HCT116 (cell line): ENCODE results near the gene KRT77.

Experiments
- CEBPB ChIP-seq: IDR thresholded peaks from 2 replicates; pipeline ENCODE4 v1.6.1; 2012; ENCODE audit warnings: low read depth
- CTCF ChIP-seq, 3 experiments: fragments of 200-600 bp in 1 of 3; sonication (generic) in 1 of 3; IDR thresholded peaks in 2 of 3; conservative IDR thresholded peaks in 1 of 3; 2 replicates each; pipeline ENCODE4 v1.5.1; 2012 to 2017; ENCODE audit warnings: low read depth in 2 of 3, low read length in 2 of 3, antibody characterized with exemption in 1 of 3, borderline replicate concordance in 1 of 3, control low read depth in 1 of 3, mild to moderate bottlenecking in 1 of 3, mixed read lengths in 1 of 3, mixed run types in 1 of 3, moderate library complexity in 1 of 3; ENCODE audit not compliant: insufficient read depth in 1 of 3
- EGR1 ChIP-seq: IDR thresholded peaks from 2 replicates; pipeline ENCODE4 v1.6.1; 2012; ENCODE audit warnings: low read depth
- EZH2 ChIP-seq: fragments of 200-600 bp; sonication (generic); IDR thresholded peaks from 2 replicates; pipeline ENCODE4 v1.6.1; 2017; ENCODE audit warnings: antibody characterized with exemption, mixed run types
- FOSL1 ChIP-seq: IDR thresholded peaks from 2 replicates; pipeline ENCODE4 v1.6.1; 2012; ENCODE audit warnings: low read depth
- POLR2A ChIP-seq: IDR thresholded peaks from 2 replicates; pipeline ENCODE4 v1.7.0; 2011; ENCODE audit warnings: borderline replicate concordance; ENCODE audit not compliant: insufficient read depth, insufficient read length; ENCODE audit errors: extremely low read depth
- POLR2AphosphoS5 ChIP-seq: IDR thresholded peaks from 2 replicates; pipeline ENCODE4 v1.6.1; 2011; ENCODE audit warnings: mild to moderate bottlenecking, low read depth, low read length, moderate library complexity
- SIN3A ChIP-seq: IDR thresholded peaks from 2 replicates; pipeline ENCODE4 v1.6.1; 2012; ENCODE audit warnings: low read depth
- SRF ChIP-seq: IDR thresholded peaks from 2 replicates; pipeline ENCODE4 v1.6.1; 2012; ENCODE audit warnings: low read depth
- TF ChIP-seq, protein P1 (sequence below): IDR thresholded peaks from 2 replicates; pipeline ENCODE4 v1.6.1; 2011; ENCODE audit warnings: mild to moderate bottlenecking, low read length, moderate library complexity; ENCODE audit not compliant: insufficient replicate concordance; ENCODE audit errors: extremely low read depth
- TF ChIP-seq, protein P2 (sequence below): IDR thresholded peaks from 2 replicates; pipeline ENCODE4 v1.6.1; 2012; ENCODE audit warnings: low read depth

GRCh38 chr12:52643233-52644077 is 59.9 kb downstream of the KRT77 start:
- no peak for TF ChIP-seq EZH2
- TF ChIP-seq CTCF (IDR thresholded peaks at IDR 0.05 in 2 of 3, conservative IDR thresholded peaks at IDR 0.05 in 1 of 3; ENCODE audit: borderline replicate concordance in 1 of 3, insufficient read depth in 1 of 3, low read depth in 2 of 3, low read length in 2 of 3) = no peak
- no peak for TF ChIP-seq POLR2A
- no peak for TF ChIP-seq POLR2AphosphoS5
- TF ChIP-seq, protein P1, sequence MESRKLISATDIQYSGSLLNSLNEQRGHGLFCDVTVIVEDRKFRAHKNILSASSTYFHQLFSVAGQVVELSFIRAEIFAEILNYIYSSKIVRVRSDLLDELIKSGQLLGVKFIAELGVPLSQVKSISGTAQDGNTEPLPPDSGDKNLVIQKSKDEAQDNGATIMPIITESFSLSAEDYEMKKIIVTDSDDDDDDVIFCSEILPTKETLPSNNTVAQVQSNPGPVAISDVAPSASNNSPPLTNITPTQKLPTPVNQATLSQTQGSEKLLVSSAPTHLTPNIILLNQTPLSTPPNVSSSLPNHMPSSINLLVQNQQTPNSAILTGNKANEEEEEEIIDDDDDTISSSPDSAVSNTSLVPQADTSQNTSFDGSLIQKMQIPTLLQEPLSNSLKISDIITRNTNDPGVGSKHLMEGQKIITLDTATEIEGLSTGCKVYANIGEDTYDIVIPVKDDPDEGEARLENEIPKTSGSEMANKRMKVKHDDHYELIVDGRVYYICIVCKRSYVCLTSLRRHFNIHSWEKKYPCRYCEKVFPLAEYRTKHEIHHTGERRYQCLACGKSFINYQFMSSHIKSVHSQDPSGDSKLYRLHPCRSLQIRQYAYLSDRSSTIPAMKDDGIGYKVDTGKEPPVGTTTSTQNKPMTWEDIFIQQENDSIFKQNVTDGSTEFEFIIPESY = no peak
- TF ChIP-seq EGR1 = no peak
- TF ChIP-seq CEBPB = no peak
- no peak for TF ChIP-seq FOSL1
- TF ChIP-seq, protein P2, sequence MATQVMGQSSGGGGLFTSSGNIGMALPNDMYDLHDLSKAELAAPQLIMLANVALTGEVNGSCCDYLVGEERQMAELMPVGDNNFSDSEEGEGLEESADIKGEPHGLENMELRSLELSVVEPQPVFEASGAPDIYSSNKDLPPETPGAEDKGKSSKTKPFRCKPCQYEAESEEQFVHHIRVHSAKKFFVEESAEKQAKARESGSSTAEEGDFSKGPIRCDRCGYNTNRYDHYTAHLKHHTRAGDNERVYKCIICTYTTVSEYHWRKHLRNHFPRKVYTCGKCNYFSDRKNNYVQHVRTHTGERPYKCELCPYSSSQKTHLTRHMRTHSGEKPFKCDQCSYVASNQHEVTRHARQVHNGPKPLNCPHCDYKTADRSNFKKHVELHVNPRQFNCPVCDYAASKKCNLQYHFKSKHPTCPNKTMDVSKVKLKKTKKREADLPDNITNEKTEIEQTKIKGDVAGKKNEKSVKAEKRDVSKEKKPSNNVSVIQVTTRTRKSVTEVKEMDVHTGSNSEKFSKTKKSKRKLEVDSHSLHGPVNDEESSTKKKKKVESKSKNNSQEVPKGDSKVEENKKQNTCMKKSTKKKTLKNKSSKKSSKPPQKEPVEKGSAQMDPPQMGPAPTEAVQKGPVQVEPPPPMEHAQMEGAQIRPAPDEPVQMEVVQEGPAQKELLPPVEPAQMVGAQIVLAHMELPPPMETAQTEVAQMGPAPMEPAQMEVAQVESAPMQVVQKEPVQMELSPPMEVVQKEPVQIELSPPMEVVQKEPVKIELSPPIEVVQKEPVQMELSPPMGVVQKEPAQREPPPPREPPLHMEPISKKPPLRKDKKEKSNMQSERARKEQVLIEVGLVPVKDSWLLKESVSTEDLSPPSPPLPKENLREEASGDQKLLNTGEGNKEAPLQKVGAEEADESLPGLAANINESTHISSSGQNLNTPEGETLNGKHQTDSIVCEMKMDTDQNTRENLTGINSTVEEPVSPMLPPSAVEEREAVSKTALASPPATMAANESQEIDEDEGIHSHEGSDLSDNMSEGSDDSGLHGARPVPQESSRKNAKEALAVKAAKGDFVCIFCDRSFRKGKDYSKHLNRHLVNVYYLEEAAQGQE = no peak
- TF ChIP-seq SIN3A = no peak
- no peak for TF ChIP-seq SRF
